Iris pigment epithelial cell (primary cell): ENCODE results near the gene MAP2K7.

ENCODE experiments used
- DNase-seq: peaks from one replicate; pipeline ENCODE4 v3.0.0-alpha.2; 2011; ENCODE audit warnings: low read depth

Gene MAP2K7

DNA sequence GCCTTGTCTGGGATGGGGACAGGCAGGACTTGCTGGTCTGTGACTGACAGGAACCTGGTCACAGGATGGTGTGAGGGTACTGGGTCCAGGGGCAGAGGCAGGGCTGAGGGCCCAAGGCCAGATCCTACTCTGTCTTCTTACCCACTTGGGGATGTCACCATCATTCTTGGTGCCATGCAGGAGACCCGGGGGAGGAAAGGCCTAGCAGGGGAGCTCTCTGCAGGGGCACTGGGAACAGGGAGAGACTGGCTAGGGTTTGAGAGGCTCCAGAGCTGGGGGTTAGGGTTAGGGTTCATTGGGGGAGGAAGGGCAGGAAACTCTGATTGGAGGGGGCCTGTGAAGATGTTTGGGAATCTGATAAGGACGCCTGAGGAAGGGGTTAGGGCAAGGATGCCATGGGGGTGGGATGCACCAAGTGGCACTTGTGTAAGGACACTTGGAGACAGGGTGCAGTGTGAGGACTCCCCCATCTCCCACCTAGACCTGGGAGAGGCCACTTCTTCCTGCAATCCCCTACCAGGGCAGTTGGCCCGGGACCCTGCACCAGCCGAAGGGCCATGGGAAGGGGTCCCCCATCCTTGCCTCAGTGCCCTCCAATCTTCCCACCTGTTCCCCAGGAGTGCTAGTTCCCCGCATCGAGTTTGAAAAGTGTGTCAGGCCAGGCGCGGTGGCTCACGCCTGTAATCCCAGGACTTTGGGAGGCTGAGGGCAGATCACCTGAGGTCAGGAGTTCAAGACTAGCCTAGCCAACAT lies 36.4 kb upstream of the MAP2K7 start:
- DNase-seq: no peak

DNA sequence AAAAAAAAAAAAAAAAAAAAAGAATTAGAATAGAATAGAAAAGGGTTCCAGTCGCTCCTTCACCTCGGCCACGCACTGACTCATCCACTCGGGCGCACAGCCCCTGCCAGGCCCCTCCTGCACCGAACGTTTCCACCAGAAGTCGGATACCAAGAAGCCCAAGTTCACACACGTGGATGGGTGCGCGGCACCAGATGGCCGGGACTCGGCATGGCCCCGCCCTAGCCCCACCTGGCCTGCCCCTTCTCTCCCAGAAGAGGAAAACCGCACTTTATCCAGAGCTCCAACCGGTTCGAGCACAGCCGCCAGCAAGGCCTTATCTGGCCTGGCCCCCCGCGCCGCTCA lies 35.4 kb upstream of the MAP2K7 start:
- DNase-seq: no peak

DNA sequence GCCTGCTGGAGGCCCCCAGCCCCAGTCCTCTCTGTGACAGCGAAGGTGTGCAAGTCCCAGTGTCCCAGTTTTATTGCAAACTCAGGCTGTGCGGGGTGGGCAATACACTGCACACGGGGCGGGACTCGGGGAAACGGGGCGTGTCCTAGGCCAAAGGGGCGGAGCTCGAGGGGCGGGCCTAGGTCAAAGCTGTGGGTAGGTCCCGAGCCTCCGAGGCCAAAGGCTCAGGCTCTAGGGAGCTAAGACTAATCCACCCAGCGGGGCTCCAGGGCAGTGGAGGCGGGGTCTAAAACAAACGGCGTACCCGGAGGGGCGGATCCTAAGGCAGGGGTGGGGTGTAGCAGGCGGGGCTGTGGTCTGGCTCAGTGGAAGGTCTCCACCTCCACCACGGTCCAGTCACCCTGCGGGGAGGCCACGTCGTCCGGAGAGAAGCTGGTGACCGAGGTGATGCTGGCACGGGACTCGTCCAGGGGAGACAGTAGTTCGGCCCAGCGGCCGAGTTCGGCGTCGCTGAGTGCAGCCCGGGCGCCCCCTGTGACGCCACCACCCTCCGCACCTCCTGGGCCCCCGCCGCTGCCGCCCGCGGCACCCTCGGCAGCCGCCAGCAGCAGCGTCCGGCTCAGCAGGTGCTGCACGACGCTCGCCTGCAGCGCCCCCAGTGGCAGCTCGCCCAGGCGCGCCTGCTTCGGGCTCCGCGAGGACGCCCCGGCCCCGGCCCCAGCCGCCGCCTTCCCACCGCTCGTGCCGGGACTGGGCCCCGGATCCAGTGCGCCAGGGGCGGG lies 34.8 kb upstream of the MAP2K7 start:
- DNase-seq: peak; percentile 55

DNA sequence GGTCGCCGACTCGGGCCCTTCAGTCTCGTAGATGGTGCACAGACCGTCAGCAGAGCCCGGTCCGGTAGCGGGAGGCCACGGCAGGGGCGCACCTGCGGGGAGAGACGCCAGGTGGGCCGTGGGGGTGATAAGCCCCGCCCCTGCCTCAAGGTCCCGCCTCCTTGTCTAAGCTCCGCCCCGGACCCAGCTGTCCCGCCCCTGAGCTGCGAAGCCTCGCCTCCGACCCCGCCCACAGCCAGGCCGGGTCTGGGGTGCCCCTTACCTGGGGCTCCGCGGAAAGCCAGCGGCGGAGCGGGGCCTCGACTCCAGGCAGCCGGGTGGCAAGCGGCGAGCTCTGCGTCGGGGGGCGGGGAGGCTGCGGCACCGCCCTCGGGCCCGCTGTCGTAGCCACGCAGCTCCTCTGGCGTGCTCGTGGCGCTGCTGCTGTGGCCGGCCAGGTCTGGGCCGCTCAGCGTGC lies 34.2 kb upstream of the MAP2K7 start:
- peak; percentile 35 for DNase-seq

DNA sequence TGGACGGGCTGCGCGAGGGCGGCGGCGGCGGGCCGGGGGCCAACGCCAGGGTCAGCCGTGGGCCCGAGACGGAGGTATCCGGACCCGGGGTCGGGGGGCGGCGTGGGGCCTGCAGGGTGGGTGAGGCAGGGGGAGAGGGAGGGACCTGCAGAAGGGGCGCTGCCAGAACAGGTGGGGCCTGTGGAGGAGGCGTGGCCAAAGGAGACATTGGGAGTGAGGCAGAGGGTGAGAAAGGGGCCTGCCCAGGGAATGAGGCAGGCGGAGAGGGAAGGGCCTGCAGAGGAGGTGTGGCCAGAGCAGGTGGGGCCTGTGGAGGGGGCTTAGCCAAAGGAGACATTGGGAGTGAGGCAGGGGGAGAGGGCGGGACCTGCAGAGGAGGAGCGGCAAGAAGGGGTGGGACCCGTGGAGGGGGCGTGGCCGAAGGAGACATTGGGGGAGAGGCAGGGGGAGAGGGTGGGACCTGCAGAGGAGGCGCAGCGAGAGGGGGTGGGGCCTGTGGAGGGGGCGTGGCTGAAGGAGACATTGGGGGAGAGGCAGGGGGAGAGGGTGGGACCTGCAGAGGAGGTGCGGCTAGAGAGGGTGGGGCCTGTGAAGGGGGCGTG lies 33.7 kb upstream of the MAP2K7 start:
- no peak for DNase-seq

DNA sequence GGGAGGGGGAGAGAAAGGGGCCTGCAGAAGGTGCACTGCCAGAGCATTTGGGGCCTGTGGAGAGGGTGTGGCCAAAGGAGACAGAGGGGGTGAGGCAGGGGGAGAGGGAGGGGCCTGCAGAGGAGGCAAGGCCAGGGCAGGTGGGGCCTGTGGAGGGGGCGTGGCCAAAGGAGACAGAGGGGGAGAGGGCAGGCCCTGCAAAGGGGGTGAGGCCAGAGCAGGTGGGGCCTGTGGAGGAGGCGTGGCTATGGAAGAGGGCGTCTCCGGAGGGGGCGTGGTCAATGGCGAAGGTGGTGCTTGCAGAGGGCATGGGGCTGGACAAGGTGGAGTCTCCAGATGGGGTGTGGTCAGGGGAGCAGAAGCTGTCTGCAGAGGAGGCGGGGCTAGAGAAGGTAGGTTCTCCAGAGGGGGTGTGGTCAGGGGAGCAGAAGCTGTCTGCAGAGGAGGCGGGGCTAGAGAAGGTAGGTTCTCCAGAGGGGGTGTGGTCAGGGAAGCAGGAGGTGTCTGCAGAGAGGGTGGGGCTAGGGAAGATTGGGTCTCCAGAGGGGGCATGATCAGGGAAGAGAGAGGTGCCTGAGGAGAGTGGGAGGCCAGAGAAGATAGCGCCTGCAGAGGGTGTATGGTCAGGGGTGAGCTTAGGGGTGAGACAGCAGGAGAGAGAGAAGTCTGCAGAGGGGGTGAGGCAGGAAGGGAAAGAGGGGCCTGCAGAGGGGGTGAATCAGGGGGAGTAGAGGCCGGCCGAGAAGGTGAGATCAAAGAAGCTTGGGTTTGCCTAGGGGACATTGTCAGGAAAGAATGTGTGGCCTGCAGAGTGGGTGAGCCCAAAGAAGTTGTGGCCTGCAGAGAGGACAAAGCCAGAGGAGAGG lies 32.9 kb upstream of the MAP2K7 start:
- DNase-seq: peak; percentile 43

DNA sequence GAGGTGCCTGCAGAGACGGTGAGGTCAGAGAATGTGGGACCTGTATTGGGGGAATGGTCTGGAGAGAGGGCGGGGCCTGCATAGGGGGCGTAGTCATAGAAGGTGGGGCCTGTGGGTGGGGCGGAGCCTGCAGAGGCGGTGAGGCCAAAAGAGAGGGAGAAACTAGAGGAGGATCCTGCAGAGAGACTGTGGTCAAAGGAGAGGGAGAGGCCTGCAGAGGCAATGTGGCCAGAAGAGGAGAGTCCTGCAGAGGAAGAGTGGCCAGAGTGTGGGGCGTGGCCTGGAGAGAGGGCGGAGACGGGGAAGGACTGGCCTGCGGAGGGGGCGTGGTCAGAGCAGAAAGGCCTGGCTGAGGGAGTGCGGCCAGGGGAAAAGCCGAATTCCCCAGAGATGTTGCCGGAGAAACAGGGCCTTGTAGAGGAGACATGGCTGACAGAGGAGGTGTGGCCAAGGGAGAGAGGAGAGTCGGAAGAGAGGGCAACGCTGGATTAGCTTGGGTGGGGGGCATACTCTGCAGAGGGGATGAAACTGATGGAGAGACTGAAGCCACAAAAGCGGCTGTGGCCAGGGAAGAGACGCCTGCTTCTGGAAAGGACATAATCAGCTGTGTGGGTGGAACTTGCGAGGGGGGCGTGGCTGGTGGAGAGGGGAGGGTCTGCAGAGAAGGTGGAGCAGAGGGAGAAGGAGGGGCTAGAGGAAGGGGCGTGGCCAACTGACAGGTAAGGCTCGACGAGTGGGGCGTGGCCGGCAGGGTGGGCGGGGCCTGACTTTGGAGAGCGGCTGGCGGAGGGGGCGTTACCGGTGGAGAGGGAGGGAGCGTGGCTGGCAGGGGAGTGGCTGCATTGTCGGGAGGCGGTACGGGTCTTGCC lies 32.0 kb upstream of the MAP2K7 start:
- peak; percentile 92 for DNase-seq

DNA sequence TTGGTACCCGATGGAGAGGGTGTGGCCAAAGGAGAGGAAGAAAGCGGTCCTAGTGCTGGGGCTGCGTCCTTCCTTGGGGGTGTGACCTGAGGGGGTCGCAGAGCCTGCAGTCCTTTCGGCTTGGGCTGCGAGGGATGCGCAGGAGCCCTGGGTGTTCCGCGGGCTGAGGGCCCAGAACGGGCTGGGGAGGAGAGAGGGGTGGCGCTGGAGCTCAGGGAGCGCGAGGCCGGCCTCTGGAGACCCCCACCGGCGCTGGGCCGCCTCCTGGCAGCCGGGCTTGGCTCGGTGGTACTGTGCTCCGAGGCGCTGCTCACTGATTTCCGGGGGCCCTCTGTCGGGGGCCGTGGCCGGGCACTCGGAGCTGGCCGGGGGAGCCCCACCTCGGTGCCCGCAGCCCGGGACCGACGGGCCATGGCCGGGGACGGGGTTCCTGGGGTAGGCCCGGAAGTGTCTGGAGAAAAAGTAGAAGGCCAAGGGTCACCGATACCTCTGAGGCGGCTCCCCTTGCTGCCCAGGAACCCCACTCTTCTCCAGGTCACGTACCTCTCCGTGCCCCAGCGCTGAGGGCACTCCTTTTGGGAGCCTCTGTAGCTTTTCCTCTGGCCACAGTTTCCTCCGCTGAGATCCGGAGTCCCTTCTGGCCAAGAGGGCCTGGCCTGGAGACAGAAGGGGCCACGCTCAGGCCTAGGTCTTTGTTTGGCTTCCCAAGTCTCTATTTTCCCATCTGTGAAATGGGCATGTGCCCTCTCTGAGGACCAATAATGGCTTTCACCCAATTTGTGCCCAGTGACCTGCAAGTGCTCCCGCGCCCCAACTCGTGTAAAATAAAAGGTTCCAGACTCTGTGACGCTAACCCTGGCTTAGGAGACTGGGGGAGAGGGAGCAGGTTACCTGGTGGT lies 31.1 kb upstream of the MAP2K7 start:
- no peak for DNase-seq

DNA sequence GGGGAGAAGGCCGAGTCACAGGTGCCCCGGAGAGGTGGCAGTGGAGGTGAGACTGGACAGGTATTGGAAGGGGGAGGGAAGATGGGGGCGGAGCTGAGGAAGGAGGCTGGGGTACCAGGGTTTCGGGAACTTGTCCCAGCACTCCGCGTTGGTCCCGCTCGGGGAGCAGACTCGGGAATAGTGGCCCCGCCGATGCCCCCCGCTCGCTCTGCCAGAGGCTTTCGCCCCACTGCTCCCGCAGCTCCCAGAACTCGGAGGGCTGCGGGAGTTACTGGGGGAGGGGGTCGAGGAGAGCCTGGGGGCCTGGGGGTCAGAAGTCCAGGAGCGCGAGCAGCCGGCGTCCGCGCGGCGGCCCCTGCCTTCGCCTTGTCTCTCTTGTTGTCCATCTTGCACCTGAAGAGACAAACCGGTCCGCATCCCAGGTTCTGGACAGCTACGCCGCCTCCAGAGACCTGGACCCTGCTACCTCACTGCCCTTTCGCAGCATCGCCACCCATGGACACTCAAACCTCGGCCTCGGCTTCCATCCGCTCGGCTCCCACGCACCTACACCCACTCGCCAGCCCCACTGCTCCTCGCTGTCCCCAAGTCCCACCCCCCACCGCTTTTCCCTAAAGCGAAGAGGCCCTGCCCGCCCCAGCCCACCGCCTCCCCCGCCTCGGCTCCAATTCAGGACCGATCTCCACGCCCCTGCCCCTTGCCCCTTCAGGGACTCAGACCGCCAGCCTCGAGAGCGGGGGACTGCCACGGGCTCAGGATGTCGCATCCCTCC lies 30.2 kb upstream of the MAP2K7 start:
- DNase-seq: no peak

DNA sequence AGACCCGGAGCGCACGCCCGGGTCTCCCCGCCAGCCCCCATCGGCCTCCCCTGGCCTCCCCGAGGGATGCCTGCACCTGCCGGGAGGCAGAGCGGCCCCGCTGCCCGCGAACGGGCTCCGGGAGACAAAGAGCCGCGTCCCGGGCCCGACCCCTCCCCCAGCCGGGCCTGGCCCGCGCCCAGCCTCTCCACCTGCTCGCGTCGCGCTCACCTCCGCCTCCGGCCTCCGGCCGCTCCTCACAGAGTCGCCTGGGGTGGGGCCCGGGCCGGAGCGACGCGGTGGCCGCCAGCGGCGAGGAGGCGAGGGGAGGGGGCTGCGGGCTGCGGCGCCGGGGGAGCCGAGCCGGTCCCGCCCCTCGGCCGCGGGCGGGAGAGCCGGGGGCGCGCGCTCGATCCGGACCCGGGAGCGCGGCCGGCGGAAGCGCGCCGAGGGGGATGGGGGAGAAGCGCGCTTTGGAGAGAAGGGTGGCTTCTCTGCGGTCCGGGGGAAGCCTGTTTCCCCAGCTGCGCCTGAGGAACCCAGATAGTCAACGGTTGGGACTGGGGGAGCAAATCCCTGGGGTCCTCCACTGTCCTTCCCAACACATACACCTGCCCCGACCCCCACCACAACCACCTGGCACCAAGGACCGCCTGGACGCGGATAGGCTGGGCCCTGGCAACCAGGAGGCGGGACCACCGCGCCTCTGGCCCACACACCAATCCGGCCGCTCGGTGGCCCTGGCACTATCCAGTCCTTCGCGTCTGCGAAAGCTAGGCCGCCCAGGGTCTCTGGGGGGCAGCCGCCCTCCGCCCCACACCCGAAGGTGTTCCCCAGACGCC lies 29.4 kb upstream of the MAP2K7 start, which contains the start of gene PRR36:
Gene PRR36 (minus strand): TSS at position 315 of the 821 bp plus-strand sequence. CDS start 701 bp downstream, outside the sequence.
- DNase-seq: no peak

DNA sequence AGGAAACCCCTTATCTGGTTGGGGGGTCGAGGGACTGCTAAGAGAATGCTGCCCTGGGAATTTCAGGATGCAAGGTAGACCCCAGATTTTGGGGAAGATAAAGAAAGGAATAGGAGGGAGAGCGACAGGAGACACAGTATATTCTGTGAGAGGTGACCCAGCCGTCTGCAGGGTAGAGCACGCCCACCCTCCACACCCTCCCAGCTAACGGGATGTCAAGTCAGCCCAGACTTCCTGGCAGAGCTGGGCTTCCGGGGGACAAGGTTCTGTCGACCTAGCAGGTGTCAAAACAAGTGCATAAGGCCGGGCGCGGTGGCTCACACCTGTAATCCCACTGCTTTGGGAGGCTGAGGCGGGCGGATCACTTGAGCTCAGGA lies 28.8 kb upstream of the MAP2K7 start:
- no peak for DNase-seq

DNA sequence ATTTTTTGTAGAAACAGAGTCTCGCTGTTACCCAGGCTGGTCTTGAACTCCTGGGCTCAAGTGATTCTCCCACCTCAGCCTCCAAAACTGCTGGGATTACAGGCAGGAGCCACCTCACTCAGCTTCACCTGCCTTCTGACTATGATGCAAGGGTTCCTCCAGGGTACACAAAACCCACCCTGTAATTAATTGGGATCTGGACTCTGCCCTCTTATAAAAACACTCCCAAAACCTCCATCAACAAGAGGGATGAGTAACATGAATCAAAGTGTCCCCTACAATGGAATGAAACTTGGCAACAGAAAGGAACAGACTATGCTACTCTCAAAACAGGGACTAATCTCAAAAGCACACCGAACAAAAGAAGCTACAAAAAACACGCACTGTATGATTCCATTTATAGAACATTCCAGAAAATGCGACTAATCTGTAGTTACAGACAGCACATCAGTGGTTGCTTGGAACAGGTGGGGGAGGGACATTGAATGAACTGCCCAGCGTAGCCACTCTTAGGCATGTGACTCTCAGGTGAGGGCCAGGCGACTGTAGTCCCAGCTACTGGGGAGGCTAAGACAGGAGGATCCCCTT lies 26.3 kb upstream of the MAP2K7 start:
- no peak for DNase-seq

DNA sequence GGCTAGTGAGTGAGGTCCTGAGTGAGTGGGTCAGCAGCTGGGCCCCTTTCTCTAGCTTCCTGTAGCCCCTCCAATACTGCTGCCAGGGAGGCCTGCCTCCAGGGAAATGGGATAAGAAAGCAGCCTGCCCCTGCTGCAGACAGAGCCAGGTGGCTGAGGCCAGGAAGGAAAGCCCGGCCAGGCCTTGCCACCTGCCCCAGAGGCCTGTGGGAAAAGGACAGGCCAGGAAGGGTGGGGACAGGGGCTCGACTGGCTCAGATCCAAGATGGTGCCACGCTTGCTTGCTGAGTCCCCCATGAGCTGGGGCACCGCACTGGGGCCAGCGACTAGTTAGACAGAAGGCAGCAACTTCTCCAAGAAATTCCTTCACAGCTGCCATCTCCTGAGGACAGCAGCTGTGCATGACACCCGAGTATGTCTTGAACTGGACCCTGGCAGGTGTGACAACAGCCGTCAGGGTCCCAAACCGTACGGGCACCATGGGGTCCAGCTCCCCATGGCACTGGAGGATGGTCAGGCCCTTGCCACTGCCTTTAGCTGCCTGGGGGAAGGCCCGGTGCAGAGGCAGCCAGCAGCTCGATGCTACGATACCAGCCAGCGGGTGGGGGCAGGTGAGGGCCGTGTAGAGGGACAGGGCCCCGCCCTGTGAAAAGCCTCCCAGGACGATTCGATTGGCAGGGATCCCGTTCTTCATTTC lies 24.4 kb upstream of the MAP2K7 start:
- no peak for DNase-seq

DNA sequence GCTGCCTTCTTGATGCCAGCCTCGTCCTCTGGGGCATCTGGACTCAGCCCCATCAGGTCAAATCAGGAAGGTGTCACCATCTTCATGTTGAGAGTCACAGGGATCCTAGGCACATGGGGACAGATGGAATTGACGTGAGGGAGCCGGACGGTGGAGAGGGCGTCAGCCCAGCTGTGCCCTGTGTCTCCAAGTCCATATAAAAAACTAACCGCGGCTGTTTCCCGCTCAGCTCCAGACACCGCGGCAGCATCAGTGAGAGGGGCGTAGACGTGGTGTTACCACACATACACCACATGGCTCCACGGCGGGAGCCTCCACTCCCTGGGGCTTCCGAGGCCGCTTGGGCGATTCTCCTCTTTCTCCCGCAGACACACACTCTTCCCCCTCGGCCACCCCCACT lies 23.8 kb upstream of the MAP2K7 start:
- DNase-seq: no peak

DNA sequence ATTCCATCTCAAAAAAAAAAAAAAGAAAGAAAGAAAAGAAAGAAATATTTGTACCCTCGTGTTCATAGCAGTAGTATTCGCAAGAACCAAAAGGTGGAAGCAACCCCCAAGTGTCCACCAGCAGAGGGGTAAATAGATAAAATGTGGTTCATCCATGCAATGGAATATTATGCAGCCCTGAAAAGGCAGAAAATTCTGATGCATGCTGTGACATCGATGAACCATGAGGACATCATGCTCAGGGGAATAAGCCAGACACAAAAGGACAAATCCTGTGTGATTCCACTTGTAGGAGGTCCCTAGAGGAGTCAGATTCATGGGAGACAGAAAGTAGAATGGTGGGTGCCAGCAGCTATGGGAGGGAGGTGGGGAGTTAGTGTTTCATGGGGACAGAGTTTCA lies 21.8 kb upstream of the MAP2K7 start:
- no peak for DNase-seq

DNA sequence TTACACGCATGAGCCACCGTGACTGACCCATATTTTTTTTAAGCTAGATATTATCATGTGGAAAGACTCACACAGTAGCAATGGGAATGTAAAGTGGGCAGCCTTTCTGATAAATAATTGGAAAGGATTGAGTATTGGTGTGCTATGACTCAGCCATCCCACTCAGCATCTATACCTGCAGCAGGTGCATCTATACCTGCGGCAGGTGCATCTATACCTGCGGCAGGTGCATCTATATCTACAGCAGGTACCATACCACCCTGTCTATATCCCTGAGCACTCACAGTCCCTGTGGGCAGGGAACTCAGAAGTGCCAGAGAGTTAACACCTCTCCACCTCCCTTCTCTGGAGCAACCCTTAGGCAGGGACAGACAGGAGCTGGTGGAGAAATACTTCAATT lies 20.6 kb upstream of the MAP2K7 start:
- DNase-seq: no peak

DNA sequence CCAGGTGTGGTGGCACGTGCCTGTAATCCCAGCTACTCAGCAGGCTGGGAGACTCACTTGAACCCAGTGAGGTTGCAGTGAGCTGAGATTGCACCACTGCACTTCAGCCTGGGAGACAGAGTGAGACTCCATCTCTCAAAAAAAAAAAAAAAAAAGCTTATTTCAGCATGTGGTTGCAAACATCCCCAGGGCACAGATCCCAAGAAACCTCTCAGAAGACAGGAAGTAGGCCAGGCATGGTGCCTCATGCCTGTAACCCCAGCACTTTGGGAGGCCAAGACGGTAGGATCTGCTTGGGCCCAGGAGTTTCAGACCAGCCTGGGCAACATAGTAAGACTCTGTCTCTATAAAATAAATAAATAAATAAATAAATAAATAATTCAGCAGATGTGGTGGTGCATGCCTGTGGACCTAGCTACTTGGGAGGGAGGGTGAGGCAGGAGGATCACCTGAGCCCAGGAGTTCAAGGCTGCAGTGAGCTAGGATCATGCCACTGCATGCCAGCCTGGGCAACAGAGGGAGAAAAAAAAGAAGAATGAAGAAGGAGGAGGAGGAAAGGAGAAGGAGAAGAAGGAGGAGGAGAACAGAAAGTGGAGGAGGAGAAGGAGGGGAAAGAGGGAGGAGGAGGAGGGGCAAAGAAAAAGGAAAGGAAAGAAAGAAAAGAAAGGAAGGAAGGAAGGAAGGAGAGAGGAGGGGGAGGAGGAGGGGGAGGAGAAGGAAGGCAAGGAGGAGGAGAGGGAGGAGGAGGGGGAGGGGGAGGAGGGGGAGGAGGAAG lies 19.7 kb upstream of the MAP2K7 start:
- peak; percentile 30 for DNase-seq
